GM12874 (cell line): ENCODE measurements around the gene CNDP2.

Experiments used
- TF ChIP-seq, protein P1 (sequence below): IDR thresholded peaks from 2 replicates; pipeline ENCODE4 v1.5.1; 2011; ENCODE audit warnings: low read depth, mild to moderate bottlenecking, control low read depth, low read length, moderate library complexity; ENCODE audit not compliant: insufficient read depth

Gene CNDP2

GRCh38 chr18:74558096-74558495, 61.9 kb downstream of the CNDP2 start:
- TF ChIP-seq, protein P1, sequence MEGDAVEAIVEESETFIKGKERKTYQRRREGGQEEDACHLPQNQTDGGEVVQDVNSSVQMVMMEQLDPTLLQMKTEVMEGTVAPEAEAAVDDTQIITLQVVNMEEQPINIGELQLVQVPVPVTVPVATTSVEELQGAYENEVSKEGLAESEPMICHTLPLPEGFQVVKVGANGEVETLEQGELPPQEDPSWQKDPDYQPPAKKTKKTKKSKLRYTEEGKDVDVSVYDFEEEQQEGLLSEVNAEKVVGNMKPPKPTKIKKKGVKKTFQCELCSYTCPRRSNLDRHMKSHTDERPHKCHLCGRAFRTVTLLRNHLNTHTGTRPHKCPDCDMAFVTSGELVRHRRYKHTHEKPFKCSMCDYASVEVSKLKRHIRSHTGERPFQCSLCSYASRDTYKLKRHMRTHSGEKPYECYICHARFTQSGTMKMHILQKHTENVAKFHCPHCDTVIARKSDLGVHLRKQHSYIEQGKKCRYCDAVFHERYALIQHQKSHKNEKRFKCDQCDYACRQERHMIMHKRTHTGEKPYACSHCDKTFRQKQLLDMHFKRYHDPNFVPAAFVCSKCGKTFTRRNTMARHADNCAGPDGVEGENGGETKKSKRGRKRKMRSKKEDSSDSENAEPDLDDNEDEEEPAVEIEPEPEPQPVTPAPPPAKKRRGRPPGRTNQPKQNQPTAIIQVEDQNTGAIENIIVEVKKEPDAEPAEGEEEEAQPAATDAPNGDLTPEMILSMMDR, result no peak

DNA sequence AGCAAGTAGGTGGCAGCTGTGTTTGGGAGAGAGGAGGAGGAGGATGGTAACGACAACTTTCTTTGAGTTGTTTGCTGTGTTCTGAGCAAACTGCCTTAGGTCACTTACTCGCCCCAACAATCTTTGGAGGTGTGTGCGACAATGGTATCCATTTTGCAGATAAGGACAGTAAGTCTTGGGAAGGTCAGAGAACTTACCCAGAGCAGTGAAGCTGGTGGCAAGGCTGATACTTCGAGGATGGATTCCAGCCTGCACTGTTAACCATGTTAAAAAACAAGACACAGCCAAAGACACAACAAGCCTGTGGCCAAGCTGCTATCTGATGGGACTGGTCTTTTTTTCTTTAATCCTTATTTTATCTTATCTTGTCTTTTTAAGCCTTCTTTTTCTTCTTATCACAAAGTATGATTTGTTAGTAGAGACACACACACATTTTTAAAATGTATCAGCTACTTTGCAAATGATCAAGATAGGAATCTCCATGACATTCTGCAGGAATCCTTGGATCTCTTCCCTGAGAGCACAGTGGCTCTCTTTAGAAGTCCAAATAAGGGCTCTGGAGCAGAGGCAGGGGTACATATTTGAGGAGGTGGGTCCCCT, 66.1 kb downstream of the CNDP2 start:
- TF ChIP-seq, protein P1, result no peak

DNA sequence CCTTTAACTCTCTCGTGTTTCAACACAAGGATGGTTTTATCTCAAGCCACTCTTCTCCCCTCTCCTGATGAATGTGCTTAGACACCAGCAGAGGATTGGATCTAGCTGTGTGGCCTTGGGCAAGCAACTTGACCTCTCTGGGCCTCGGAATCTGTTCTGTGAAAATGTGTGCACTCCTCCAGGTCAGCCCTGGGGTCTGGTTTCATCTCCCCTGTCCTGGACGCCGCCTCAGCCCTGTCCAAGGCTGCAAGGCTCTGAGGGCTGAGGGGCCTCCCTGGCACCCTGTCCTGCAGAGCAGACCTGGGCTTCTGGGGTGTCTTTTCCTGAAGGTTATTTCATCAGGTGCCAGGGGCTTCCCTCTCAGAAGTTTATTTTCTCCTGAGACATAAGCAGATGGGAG, 66.6 kb downstream of the CNDP2 start:
- TF ChIP-seq, protein P1, result no peak

GRCh38 chr18:74563999-74564398, 67.8 kb downstream of the CNDP2 start:
- TF ChIP-seq, protein P1, result no peak

DNA sequence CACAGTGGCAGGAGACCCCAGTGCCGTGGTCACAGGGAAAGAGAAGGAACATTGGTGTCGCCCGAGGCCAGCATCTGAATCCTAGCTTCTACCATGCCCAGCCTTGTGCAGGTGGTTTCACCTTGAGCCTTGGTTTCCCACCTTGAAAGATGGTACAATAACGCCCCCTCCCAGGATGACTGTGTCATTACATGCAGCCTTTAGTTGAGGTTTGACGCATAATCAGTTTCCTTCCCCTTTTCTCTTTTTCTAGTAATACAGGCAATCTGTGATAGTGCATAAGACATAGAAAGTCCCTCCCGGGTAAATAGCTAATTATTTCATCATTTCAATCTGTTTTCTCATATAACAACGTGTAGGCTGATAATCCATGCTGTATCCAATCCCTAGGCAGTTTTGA, 71.7 kb downstream of the CNDP2 start:
- TF ChIP-seq, protein P1, result no peak

DNA sequence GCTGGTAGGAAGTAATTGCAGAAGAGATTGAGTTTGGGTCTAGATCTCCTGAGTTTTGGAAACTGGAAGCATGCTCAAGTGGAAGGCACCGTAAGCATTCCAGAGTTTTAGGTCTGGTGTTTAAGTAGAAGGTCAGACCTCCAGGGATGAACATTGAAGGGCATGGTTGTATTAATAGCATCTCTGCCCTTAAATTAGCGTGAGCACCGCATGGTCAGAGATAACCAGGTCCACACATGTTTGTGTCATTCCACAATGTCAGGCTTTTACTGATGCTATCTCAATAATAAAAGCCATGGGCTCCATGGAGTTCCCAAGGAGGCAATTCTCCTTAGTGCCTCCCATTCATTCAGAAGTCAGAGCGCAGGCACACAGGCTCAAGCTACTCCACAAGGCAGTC, 73.2 kb downstream of the CNDP2 start:
- TF ChIP-seq, protein P1, result no peak

DNA sequence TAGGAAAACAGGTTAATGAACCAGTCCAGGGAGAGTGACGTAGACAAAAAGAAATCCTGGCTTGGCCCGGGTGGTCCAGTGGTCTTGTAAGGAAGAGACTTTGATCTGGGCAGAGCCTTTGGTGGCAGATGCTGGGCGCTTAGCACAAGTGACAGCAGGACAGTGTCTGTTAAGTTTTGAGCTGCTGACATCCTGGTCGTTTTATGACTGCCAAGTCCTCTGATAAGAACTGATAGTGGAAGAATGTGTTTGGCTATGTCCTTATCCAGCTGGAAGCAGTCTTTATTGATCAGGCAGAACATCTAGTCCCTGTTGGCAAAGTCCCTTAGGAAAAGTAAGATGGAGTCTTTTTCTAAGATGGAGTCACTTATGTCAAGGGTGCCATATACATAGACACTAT, 74.1 kb downstream of the CNDP2 start:
- TF ChIP-seq, protein P1, result no peak
